Caco-2 (cell line): ENCODE data around the gene RANBP10. TPM values are rescaled to one million over a fixed set of nuclear protein-coding genes. Genes with fewer than 3 reads are reported as not detected.

Source experiments
- BruUV-seq: library from RNA; stranded (reverse); fragments of 400-500 nt; replicated peaks from 2 replicates; lab custom pipeline; 2021; lab: Mats Ljungman, UMichigan
- CTCF ChIA-PET: fragments of 300-600 bp; sonication (Branson Sonifier 250); formaldehyde crosslinking; loops from one replicate; lab custom pipeline; 2022; ENCODE audit warnings: antibody characterized with exemption; lab: Charles Lee
- POLR2A ChIA-PET: fragments of 300-600 bp; sonication (Branson Sonifier 250); formaldehyde crosslinking; loops from one replicate; lab custom pipeline; 2022; ENCODE audit warnings: antibody characterized with exemption; lab: Charles Lee
- DNase-seq, 2 experiments: peaks; one replicate each; pipeline versions ENCODE4 v3.0.0 to v3.0.0-alpha.2; 2020 to 2022
- H3K27me3 ChIP-seq: replicated peaks from 2 replicates; pipeline ENCODE4 v1.6.0; 2011; ENCODE audit warnings: low read length; ENCODE audit not compliant: control insufficient read depth, insufficient read depth
- H3K36me3 ChIP-seq: 2 replicates; pipeline ENCODE4 v1.5.1; 2011; ENCODE audit warnings: low read length; ENCODE audit not compliant: control insufficient read depth, insufficient read depth
- H3K4me1 ChIP-seq: fragments of 250-450 bp; sonication (Bioruptor Pico); 2 replicates; pipeline ENCODE4 v1.5.1; 2020; ENCODE audit warnings: mild to moderate bottlenecking
- H3K4me3 ChIP-seq: 2 replicates; pipeline ENCODE4 v1.5.1; 2011; ENCODE audit warnings: low read depth, mild to moderate bottlenecking, control low read depth, low read length
- H3K9me3 ChIP-seq: fragments of 250-450 bp; sonication (Bioruptor Pico); 2 replicates; pipeline ENCODE4 v1.5.1; 2020; ENCODE audit warnings: mild to moderate bottlenecking, moderate library complexity
- H3K27ac Mint-ChIP-seq: one replicate; pipeline ENCODE4 v1.8.0; 2022; ENCODE audit warnings: mixed read lengths; ENCODE audit not compliant: unreplicated experiment
- H3K27me3 Mint-ChIP-seq: one replicate; pipeline ENCODE4 v1.8.0; 2022; ENCODE audit warnings: mixed read lengths; ENCODE audit not compliant: insufficient read depth, unreplicated experiment
- H3K36me3 Mint-ChIP-seq: one replicate; pipeline ENCODE4 v1.8.0; 2022; ENCODE audit warnings: mild to moderate bottlenecking, mixed read lengths; ENCODE audit not compliant: insufficient read depth, unreplicated experiment
- H3K4me1 Mint-ChIP-seq: one replicate; pipeline ENCODE4 v1.8.0; 2022; ENCODE audit warnings: low read depth, mixed read lengths; ENCODE audit not compliant: unreplicated experiment
- H3K4me3 Mint-ChIP-seq: one replicate; pipeline ENCODE4 v1.8.0; 2022; ENCODE audit warnings: mild to moderate bottlenecking, moderate library complexity, mixed read lengths; ENCODE audit not compliant: unreplicated experiment
- H3K9me3 Mint-ChIP-seq: one replicate; pipeline ENCODE4 v1.8.0; 2022; ENCODE audit warnings: mixed read lengths; ENCODE audit not compliant: unreplicated experiment
- intact Hi-C: fragments of 100-400 bp; cut with micrococcal nuclease; formaldehyde crosslinking; loops from one replicate; pipeline ENCODE4 v1.10.0; 2022; ENCODE audit not compliant: unreplicated experiment
- total RNA-seq: library from RNA; stranded (reverse); gene quantifications from 2 replicates; pipeline ENCODE4 v1.2.3, GENCODE V29; 2022
- TF ChIP-seq, protein P1 (sequence below), 2 experiments: fragments of 200-600 bp in 1 of 2; IDR thresholded peaks; 1 replicate in 1 of 2; 2 replicates in 1 of 2; pipeline versions ENCODE4 v1.5.1 to v1.8.0; 2011 to 2022; ENCODE audit warnings: antibody characterized with exemption in 1 of 2, control low read depth in 1 of 2, inconsistent platforms in 1 of 2, low read depth in 1 of 2, low read length in 1 of 2, mild to moderate bottlenecking in 1 of 2, moderate library complexity in 1 of 2; ENCODE audit not compliant: insufficient read depth in 1 of 2, severe bottlenecking in 1 of 2, unreplicated experiment in 1 of 2

The RANBP10 gene
- total RNA-seq, 1 experiment from 2014 or later: 21.8 TPM

DNA sequence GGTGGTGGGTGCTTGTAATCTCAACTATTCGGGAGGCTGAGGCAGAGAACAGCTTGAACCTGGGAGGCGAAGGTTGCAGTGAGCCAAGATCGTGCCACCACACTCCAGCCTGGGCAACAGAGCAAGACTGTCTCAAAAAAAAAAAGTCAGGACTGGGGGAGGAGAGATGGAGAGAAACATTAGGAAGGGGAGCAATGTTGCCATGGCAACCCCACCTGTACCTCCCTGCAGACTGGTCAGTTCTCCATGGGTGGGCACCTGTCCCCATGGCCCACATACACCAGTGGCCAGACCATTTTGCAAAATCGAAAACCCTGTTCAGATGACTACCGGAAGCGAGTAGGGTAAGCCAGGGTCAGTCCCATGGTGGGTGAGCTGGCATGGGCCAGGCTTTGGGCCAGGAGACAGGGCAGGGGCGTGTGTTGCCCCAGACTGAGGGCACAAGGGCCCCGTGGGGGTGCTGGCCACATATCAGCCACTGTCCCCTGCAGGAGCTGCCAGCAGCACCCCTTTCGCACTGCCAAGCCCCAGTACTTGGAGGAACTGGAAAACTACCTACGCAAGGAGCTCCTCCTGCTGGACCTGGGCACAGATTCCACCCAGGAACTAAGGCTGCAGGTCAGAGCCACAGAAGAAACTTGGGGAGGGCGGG lies 14.4 kb upstream of the RANBP10 start:
- no peak overlapping the region for H3K4me3 Mint-ChIP-seq
- DNase-seq: no peak
- H3K9me3 ChIP-seq: no peaks in the 10 kb centered on the region
- TF ChIP-seq, protein P1, sequence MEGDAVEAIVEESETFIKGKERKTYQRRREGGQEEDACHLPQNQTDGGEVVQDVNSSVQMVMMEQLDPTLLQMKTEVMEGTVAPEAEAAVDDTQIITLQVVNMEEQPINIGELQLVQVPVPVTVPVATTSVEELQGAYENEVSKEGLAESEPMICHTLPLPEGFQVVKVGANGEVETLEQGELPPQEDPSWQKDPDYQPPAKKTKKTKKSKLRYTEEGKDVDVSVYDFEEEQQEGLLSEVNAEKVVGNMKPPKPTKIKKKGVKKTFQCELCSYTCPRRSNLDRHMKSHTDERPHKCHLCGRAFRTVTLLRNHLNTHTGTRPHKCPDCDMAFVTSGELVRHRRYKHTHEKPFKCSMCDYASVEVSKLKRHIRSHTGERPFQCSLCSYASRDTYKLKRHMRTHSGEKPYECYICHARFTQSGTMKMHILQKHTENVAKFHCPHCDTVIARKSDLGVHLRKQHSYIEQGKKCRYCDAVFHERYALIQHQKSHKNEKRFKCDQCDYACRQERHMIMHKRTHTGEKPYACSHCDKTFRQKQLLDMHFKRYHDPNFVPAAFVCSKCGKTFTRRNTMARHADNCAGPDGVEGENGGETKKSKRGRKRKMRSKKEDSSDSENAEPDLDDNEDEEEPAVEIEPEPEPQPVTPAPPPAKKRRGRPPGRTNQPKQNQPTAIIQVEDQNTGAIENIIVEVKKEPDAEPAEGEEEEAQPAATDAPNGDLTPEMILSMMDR (IDR thresholded peaks at IDR 0.05; ENCODE audit: insufficient read depth in 1 of 2, low read depth in 1 of 2, low read length in 1 of 2, severe bottlenecking in 1 of 2, unreplicated experiment in 1 of 2): no peak
- no peaks in the 10 kb centered on the region for H3K9me3 Mint-ChIP-seq
- no TSS peak for BruUV-seq
- no peaks in the 10 kb centered on the region for H3K4me1 ChIP-seq
- no peak overlapping the region for H3K4me3 ChIP-seq
- no peaks in the 10 kb centered on the region for H3K27me3 Mint-ChIP-seq
- no peak overlapping the region for H3K27ac Mint-ChIP-seq
- intact Hi-C loops: no loop called here
- H3K36me3 Mint-ChIP-seq: no peaks in the 10 kb centered on the region
- no peaks in the 10 kb centered on the region for H3K27me3 ChIP-seq
- ChIA-PET CTCF (interaction anchor here (0.6 to 0.9 kb wide), 3 partner anchors 139 to 264 kb away, joined by 3 to 5 read pairs (median 4); no protein-coding TSS in a partner anchor), POLR2A (interaction anchor here (0.6 kb wide), 1 partner anchor 283 kb away, joined by 4 read pairs; no protein-coding TSS in a partner anchor)
- no peaks in the 10 kb centered on the region for H3K4me1 Mint-ChIP-seq
- no peaks in the 10 kb centered on the region for H3K36me3 ChIP-seq

DNA sequence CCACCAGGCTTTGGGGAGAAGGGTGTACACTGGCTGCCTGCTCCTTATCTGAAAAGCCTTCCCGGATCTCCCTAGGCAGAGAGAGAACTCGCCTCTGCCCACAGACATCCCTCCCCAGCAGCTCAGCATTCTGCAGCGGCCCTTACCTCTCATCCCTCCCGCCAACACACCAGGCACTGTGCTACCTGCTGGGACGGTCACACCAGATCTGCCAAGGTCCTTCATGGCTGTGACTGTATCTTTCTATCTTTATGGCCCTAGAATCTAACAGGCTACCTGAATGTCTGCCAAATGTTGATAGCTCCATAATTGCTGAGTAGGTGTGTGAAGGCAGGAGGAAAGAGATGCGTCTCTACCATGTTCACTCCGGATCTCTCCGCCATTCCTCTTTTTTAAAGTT lies 8.2 kb upstream of the RANBP10 start:
- H3K27ac Mint-ChIP-seq: no peak overlapping the region
- no peaks in the 10 kb centered on the region for H3K9me3 ChIP-seq
- no peak overlapping the region for H3K4me3 ChIP-seq
- ChIA-PET CTCF (interaction anchor here (0.7 to 3.4 kb wide), 6 partner anchors 19 to 224 kb away, joined by 4 to 48 read pairs (median 8); no protein-coding TSS in a partner anchor), POLR2A (interaction anchor here (0.7 to 1.3 kb wide), 2 partner anchors 56 to 96 kb away, joined by 3 to 4 read pairs; partner anchors contain the start of gene GFOD2)
- no peaks in the 10 kb centered on the region for H3K4me1 Mint-ChIP-seq
- H3K36me3 ChIP-seq: no peaks in the 10 kb centered on the region
- H3K36me3 Mint-ChIP-seq: no peaks in the 10 kb centered on the region
- no peaks in the 10 kb centered on the region for H3K27me3 Mint-ChIP-seq
- no peak for DNase-seq
- H3K4me3 Mint-ChIP-seq: no peak overlapping the region
- TF ChIP-seq, protein P1 (IDR thresholded peaks at IDR 0.05; ENCODE audit: insufficient read depth in 1 of 2, low read depth in 1 of 2, low read length in 1 of 2, severe bottlenecking in 1 of 2, unreplicated experiment in 1 of 2): no peak
- intact Hi-C loops: no loop called here
- no peaks in the 10 kb centered on the region for H3K27me3 ChIP-seq
- BruUV-seq: no TSS peak
- H3K4me1 ChIP-seq: no peaks in the 10 kb centered on the region
- no peaks in the 10 kb centered on the region for H3K9me3 Mint-ChIP-seq

DNA sequence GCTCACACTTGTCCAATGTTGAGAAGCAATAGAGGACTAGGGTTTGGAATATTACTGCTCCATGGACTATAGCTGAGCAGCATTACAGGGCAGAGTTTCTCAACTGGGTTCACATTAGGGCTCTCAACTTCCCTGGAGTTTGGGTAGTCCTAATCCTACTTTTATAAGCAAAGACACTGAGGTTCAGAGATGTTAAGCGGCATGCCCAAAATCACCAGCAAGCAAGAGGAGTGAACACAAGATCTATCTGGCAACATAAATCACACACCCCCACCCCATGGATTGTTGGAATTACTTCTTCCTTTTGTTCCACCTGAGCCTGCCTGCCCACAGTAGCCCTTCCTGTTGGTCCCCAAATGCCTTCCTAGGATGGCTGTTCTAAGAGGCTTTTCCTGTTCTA lies 5.5 kb upstream of the RANBP10 start:
- DNase-seq: no peak
- Histone ChIP-seq H3K36me3 (no peaks in the 10 kb centered on the region), H3K4me1 (no peaks in the 10 kb centered on the region), H3K9me3 (no peaks in the 10 kb centered on the region), H3K4me3 (no peak overlapping the region), H3K27me3 (no peaks in the 10 kb centered on the region)
- H3K27me3 Mint-ChIP-seq: no peaks in the 10 kb centered on the region
- peaks cover under 1% of the 10 kb centered on the region for H3K36me3 Mint-ChIP-seq
- ChIA-PET POLR2A (no interaction called here), CTCF (interaction anchor here (0.7 kb wide), 1 partner anchor 132 kb away, joined by 3 read pairs; no protein-coding TSS in a partner anchor)
- H3K4me1 Mint-ChIP-seq: no peaks in the 10 kb centered on the region
- H3K4me3 Mint-ChIP-seq: no peak overlapping the region
- intact Hi-C loops: no loop called here
- no peaks in the 10 kb centered on the region for H3K9me3 Mint-ChIP-seq
- H3K27ac Mint-ChIP-seq: no peak overlapping the region
- BruUV-seq: no TSS peak
- TF ChIP-seq, protein P1 (IDR thresholded peaks at IDR 0.05; ENCODE audit: insufficient read depth in 1 of 2, low read depth in 1 of 2, low read length in 1 of 2, severe bottlenecking in 1 of 2, unreplicated experiment in 1 of 2): no peak
